Skeletal muscle cell (primary cell): Measurements from ENCODE around the gene APMAP.
"Not testable (repeated sequence)": the region's sequence is repeated elsewhere in the genome, so short reads cannot be mapped to it uniquely, and the experiment has no call there.

ENCODE experiments used
- DNase-seq: peaks from one replicate; pipeline ENCODE4 v3.0.0-alpha.2; 2010; ENCODE audit warnings: low read depth
- H3K4me3 ChIP-seq: 2 replicates; pipeline ENCODE4 v1.5.1; 2011; ENCODE audit warnings: low read depth, mild to moderate bottlenecking, control low read depth, low read length, moderate library complexity

Gene APMAP

GRCh38 chr20:24957326-24958016, 35.1 kb downstream of the APMAP start:
- DNase-seq, result no peak
- H3K4me3 ChIP-seq, result no peak overlapping the region

DNA sequence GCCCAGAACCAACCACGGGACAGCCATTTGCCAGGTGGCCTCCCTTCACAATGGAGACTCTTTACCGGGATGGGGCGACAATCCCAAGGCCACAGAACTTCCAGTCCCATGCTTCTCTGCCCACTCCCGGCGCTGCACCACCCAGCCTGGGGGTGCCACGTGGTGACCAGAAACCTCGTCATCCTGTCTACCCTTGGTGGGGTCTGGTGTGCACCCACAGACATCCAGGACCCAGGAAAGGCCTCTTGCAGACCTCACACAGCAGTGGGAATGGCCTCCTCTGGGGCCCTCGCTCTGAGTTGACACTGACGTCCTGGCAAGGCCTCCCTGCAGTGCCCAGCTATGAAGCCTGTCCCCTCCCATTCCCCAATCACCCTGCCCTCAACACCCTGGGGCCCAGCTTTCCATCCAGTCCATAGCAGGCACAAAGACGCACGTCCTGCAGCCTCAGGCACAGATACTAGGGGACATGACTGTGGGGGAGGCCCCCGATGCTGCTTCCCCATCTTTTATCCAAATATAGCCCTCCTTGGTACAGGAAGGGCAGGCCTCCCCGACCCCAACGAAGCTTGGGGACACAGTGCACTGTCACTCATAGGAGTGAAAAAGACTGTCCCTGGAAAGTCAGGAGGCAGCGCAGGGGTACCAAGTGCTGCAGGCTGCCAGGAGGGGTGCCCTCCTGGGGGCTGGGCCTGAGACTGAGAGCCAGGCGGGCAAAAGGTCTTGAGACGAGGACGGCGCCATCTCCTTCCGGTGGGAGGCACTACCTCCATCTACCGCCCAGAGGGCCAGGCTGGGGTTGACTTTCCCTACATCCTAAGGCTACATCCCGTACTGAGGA, 36.3 kb downstream of the APMAP start:
- H3K4me3 ChIP-seq, result no peak overlapping the region
- DNase-seq, result no peak

- DNase-seq, result no peak
- H3K4me3 ChIP-seq, result no peak overlapping the region
Measured at GRCh38 chr20:24955045-24955444, 37.5 kb downstream of the APMAP start.

DNA sequence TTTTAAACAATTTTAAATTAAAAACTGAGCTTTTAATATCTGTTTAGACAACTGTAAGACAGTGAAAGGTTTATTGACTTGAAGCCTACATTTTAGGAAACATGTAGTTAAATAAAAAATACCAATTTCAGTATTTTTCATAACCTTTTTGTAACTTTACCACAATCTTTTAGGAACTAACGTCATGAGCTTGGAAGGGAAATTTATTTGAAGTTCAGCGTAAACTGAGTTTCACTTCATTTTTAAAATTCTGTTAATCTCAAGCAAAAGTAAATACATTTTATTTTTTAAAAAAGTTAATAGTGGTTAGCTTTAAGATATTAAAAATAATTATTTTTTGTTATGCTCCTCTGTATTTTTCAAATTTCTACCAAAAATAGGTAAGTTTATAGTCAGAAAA, 38.0 kb downstream of the APMAP start:
- DNase-seq, result no peak
- H3K4me3 ChIP-seq, result no peak overlapping the region

GRCh38 chr20:24954151-24954550, 38.4 kb downstream of the APMAP start:
- H3K4me3 ChIP-seq, result no peak overlapping the region
- no peak for DNase-seq

DNA sequence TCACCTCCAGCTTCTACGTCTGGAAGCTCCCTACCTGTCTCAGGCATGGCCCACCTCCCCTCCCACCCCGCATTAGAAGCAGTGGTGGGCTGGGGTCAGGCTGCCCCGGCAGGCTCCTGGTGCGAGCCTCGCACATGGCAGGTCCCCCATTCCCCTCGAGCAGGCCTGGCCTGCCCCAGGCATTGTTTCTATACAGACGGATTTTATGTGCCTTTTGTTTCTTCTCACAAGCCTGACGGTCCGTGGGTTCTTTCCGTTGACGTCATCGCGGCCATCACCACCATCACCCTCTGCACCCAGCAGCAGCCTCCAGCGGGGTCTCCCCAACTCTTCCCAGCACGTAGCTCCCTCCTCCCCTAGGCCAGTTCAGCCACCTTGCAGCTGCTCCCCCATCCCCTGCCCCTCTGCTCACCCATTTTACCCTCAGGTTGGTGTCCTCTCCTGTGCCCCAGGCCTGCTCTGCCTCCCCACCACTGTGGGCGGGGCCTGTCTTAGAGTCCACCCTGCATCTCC, 38.9 kb downstream of the APMAP start:
- no peak overlapping the region for H3K4me3 ChIP-seq
- DNase-seq, result no peak

GRCh38 chr20:24953209-24953575, 39.4 kb downstream of the APMAP start:
- no peak for DNase-seq
- no peak overlapping the region for H3K4me3 ChIP-seq

DNA sequence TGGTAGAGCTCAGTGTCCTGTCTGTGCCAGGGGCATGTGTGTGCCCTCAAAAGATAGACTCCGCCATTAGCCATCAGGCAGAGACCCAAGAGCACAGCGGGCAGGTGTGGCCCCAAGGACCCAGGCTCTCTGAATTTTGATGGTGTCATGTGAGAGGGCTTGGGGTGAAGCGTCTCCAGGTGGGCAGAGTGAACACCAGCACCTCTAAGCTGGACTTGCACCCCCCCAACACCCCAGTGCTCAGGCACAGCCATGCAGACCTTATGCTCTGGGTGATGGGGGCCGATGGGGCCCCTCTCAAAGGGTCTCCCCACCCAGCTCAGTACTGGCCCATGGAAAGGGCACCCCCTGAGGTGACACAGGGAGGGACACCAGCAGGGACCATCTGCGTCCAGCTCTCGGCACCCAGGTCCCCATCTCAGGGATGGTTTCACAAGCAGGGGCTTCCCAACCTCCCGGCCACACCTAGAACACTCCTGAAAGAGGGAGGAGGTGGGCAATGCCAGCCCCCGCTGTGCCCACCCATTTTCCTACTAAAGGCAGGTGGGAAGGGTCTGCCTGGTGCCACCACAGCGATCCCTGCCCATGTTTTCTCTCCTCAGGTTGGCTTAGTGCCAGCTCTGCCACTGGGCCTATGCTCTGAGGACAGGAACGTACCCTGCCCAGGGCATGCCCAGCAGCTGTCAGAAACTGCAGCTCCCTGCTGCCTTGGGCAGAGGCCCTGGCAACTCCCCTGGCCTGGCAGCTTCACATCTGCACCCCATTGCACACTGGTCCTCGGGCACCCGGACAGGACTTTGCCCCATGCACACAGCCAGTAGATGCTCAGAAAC, 40.0 kb downstream of the APMAP start:
- no peak for DNase-seq
- H3K4me3 ChIP-seq, result no peak overlapping the region

GRCh38 chr20:24951536-24952083, 40.9 kb downstream of the APMAP start:
- DNase-seq, result no peak
- no peak overlapping the region for H3K4me3 ChIP-seq

GRCh38 chr20:24950836-24951525, 41.6 kb downstream of the APMAP start:
- H3K4me3 ChIP-seq, result no peak overlapping the region
- no peak for DNase-seq

DNA sequence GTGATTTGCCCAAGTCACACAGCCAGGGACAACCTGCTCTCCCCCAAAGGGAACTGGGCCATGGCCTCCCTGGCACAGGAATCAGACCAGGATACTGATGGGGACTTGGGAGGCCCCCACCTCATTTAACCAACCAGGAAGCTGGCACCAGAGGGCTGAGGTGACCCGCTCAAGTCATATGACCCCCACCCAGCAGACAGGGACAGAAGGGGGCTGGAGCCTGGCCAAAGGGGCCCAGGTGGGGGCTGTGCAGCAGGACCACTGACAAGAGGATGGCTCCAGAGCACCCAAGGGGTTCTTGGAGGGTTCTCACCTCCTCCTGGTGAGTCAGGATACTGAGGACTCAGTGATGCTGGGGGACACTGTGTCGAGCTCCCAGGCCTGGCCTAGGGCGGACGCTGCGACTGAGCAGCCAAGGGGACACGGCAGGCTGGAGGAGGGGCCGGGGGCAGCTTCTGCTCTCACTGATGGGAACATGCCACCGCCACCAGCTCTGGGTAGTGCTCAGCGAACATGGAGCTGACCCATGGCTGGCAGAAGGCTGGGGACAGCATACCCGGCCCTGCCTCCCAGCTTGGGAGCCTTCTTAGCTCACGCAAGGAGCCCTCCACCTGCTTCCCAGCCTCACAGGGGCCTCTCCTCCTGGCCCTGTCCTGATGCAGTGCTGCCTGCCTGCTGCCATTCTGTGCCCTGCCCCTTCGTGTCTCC, 42.3 kb downstream of the APMAP start:
- H3K4me3 ChIP-seq, result no peak overlapping the region
- no peak for DNase-seq

- DNase-seq, result no peak
- no peak overlapping the region for H3K4me3 ChIP-seq
Measured at GRCh38 chr20:24949756-24950127, 42.8 kb downstream of the APMAP start.

GRCh38 chr20:24948939-24949679, 43.4 kb downstream of the APMAP start, which contains the start of gene CST7:
Gene CST7, plus strand, starts transcription at chr20:24949269. Its CDS starts 237 bp downstream, at chr20:24949506.
- no peak for DNase-seq

GRCh38 chr20:24948396-24948938, 44.1 kb downstream of the APMAP start:
- not testable (repeated sequence) for DNase-seq, H3K4me3 ChIP-seq

More at GRCh38 chr20:24948939-24949679, 43.4 kb downstream of the APMAP start, which contains the start of gene CST7:
- H3K4me3 ChIP-seq, result no peak within 1 kb of the TSS

GRCh38 chr20:24946376-24946775, 46.2 kb downstream of the APMAP start:
- not testable (repeated sequence) for H3K4me3 ChIP-seq, DNase-seq

- DNase-seq, result no peak
- H3K4me3 ChIP-seq, result no peak overlapping the region
Measured at GRCh38 chr20:24943731-24944130, 48.8 kb downstream of the APMAP start.

GRCh38 chr20:24943196-24943595, 49.4 kb downstream of the APMAP start:
- DNase-seq, result no peak
- no peak overlapping the region for H3K4me3 ChIP-seq
